HFFc6 (cell line): ENCODE results near the gene OR10H3. TPM values are rescaled to one million over a fixed set of nuclear protein-coding genes. Genes with fewer than 3 reads are reported as not detected.

ENCODE experiments used
- DNase-seq: peaks from one replicate; pipeline ENCODE4 v3.0.0-alpha.2; 2018
- H3K27ac Mint-ChIP-seq: 2 replicates; pipeline ENCODE4 v1.8.0; 2020; ENCODE audit warnings: mild to moderate bottlenecking, mixed read lengths
- H3K27me3 Mint-ChIP-seq: 2 replicates; pipeline ENCODE4 v1.8.0; 2021; ENCODE audit warnings: mild to moderate bottlenecking, moderate library complexity, mixed read lengths; ENCODE audit not compliant: insufficient read depth
- H3K36me3 Mint-ChIP-seq: 2 replicates; pipeline ENCODE4 v1.8.0; 2021; ENCODE audit warnings: low read depth, mixed read lengths
- H3K4me1 Mint-ChIP-seq: 2 replicates; pipeline ENCODE4 v1.8.0; 2020; ENCODE audit warnings: low read depth, mixed read lengths
- H3K4me3 Mint-ChIP-seq: 2 replicates; pipeline ENCODE4 v1.8.0; 2020; ENCODE audit warnings: mild to moderate bottlenecking, moderate library complexity, mixed read lengths
- H3K9me3 Mint-ChIP-seq: 2 replicates; pipeline ENCODE4 v1.8.0; 2020; ENCODE audit warnings: mild to moderate bottlenecking, mixed read lengths
- CTCF ChIP-seq: fragments of 200-600 bp; sonication (generic); IDR thresholded peaks from 2 replicates; pipeline ENCODE4 v1.5.0; 2021; ENCODE audit warnings: antibody characterized with exemption, mild to moderate bottlenecking
- total RNA-seq, 6 experiments: library from RNA; stranded (reverse); fragmentation: NEBNext Ultra II Directional; extraction: Animal tissue kit (Norgen Biotek cat#: 25700); gene quantifications; 2 replicates in 1 of 6; 3 replicates in 5 of 6; pipeline ENCODE4 v1.2.3, GENCODE V29; 2021

Gene OR10H3
- total RNA-seq, 6 experiments from 2014 or later, result not detected

GRCh38 chr19:15715642-15716041 is 22.1 kb upstream of the OR10H3 start:
- H3K9me3 Mint-ChIP-seq, result peaks cover 66% of the 10 kb centered on the region
- H3K27me3 Mint-ChIP-seq, result no peaks in the 10 kb centered on the region; the same call in 1 of the 2 replicates
- H3K4me1 Mint-ChIP-seq, result no peaks in the 10 kb centered on the region
- TF ChIP-seq CTCF, result no peak
- no peaks in the 10 kb centered on the region for H3K36me3 Mint-ChIP-seq
- no peak overlapping the region for H3K4me3 Mint-ChIP-seq
- no peak overlapping the region for H3K27ac Mint-ChIP-seq
- DNase-seq, result no peak

GRCh38 chr19:15717809-15718208 is 20.0 kb upstream of the OR10H3 start:
- DNase-seq, result no peak
- H3K27ac Mint-ChIP-seq, result no peak overlapping the region
- H3K4me1 Mint-ChIP-seq, result no peaks in the 10 kb centered on the region
- H3K9me3 Mint-ChIP-seq, result peaks cover 71% of the 10 kb centered on the region
- TF ChIP-seq CTCF, result no peak
- peaks cover 3% of the 10 kb centered on the region; the same call in 1 of the 2 replicates for H3K27me3 Mint-ChIP-seq
- no peaks in the 10 kb centered on the region for H3K36me3 Mint-ChIP-seq
- H3K4me3 Mint-ChIP-seq, result no peak overlapping the region

DNA sequence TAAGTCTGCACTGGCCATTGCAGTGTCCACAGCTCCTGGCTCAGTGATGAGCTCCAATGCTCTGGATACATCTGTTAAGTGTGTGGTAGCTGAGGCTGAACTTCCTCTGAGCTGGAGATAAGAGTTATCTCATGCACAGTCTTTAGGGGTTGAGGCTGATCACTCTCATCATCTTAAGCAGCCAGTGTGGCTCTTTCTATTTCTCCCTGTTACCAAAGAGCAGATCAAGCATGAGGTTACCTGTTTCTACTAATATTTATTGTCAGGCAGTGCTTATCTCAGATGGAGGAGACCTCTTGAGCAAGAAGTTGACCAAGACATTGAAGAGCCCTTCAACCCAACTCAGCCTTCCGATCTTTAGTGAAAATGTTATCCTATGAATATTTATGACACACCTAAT is 16.5 kb upstream of the OR10H3 start:
- peaks cover 76% of the 10 kb centered on the region for H3K9me3 Mint-ChIP-seq
- peaks cover 3% of the 10 kb centered on the region; the same call in 1 of the 2 replicates for H3K27me3 Mint-ChIP-seq
- H3K4me1 Mint-ChIP-seq, result no peaks in the 10 kb centered on the region

GRCh38 chr19:15722956-15723355 is 14.8 kb upstream of the OR10H3 start:
- DNase-seq, result no peak
- H3K9me3 Mint-ChIP-seq, result peaks cover 66% of the 10 kb centered on the region
- peaks cover 6% of the 10 kb centered on the region for H3K27me3 Mint-ChIP-seq
- TF ChIP-seq CTCF, result no peak
- no peaks in the 10 kb centered on the region for H3K4me1 Mint-ChIP-seq
- H3K27ac Mint-ChIP-seq, result no peak overlapping the region
- peaks cover 1% of the 10 kb centered on the region; the same call in 1 of the 2 replicates for H3K36me3 Mint-ChIP-seq
- H3K4me3 Mint-ChIP-seq, result no peak overlapping the region

More for the DNA sequence above, 16.5 kb upstream of the OR10H3 start:
- TF ChIP-seq CTCF, result no peak
- Mint-ChIP-seq H3K27ac (no peak overlapping the region), H3K4me3 (no peak overlapping the region), H3K36me3 (no peaks in the 10 kb centered on the region)
- no peak for DNase-seq

DNA sequence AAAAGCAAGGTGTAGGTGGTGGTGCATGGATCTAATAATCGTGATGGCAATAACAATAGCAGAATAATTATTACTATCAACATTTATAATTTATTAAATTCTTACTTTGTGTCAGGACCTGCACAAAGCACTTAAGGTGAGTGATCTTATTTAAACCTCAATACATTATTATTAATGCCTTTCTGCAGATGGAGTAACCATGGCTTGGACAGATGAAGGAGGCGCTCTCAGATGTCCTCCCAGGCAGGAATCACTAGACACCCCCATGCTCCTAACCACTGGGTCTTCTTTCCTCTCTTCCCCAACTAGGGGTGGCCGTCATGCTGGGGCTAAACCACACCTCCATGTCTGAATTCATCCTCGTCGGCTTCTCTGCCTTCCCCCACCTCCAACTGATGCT is 10.1 kb upstream of the OR10H3 start, which contains the start of gene OR10H2:
Gene OR10H2, plus strand, starts transcription at position 301 of the 400 bp plus-strand sequence. Its CDS starts 20 bp downstream, at position 321.
- TF ChIP-seq CTCF, result no peak
- no peak for DNase-seq
- Mint-ChIP-seq H3K9me3 (peaks cover 45% of the 10 kb centered on the region), H3K4me3 (no peak within 1 kb of the TSS), H3K27me3 (peaks cover 3% of the 10 kb centered on the region), H3K4me1 (no peaks in the 10 kb centered on the region), H3K36me3 (peaks cover 9% of the 10 kb centered on the region), H3K27ac (no peak within 1 kb of the TSS)

DNA sequence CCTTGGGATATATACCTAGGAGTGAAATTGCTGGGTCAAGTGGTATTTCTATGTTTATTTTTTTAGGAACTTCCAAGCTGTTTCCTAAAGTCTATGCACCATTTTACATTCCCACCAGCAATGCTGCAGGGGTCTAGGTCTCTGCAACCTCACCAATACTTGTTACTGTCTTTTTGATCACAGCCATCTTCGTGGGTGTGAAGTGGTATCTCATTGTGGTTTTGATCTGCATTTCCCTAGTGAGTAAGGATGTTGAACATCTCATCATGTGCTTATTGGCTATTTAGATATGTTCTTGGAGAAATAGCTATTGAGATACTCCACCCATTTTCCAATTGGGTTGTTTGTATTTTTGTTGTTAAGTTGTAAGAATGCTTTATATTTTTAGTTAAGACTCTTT is 7.2 kb upstream of the OR10H3 start:
- H3K4me1 Mint-ChIP-seq, result no peaks in the 10 kb centered on the region
- H3K4me3 Mint-ChIP-seq, result no peak overlapping the region
- no peak for DNase-seq
- H3K27me3 Mint-ChIP-seq, result peaks cover 3% of the 10 kb centered on the region
- TF ChIP-seq CTCF, result no peak
- no peak overlapping the region for H3K27ac Mint-ChIP-seq
- H3K36me3 Mint-ChIP-seq, result peaks cover 9% of the 10 kb centered on the region
- H3K9me3 Mint-ChIP-seq, result peaks cover 50% of the 10 kb centered on the region
